Suprapubic skin (tissue), 4 donors: ENCODE results near the gene KRT78. TPM values are rescaled to one million over a fixed set of nuclear protein-coding genes. Genes with fewer than 3 reads are reported as not detected.
A peak's percentile ranks its signal among the peaks of the same experiment; 100 is the strongest.

Source experiments
- DNase-seq, 2 donors: peaks; one replicate each; pipeline ENCODE4 v3.0.0-alpha.2; 2019; ENCODE audit warnings: low spot score in 2 of 2
- H3K27ac ChIP-seq: fragments of 200-600 bp; sonication (generic); one replicate; pipeline ENCODE4 v1.5.1; 2019
- H3K27me3 ChIP-seq: fragments of 200-600 bp; sonication (generic); one replicate; pipeline ENCODE4 v1.5.1; 2019
- H3K36me3 ChIP-seq: fragments of 200-600 bp; sonication (generic); one replicate; pipeline ENCODE4 v1.5.1; 2019
- H3K4me1 ChIP-seq: fragments of 200-600 bp; sonication (generic); one replicate; pipeline ENCODE4 v1.5.1; 2019
- H3K4me3 ChIP-seq: fragments of 200-600 bp; sonication (generic); one replicate; pipeline ENCODE4 v1.5.1; 2019; ENCODE audit warnings: mild to moderate bottlenecking
- H3K9me3 ChIP-seq: fragments of 200-600 bp; sonication (generic); one replicate; pipeline ENCODE4 v1.5.1; 2019
- CTCF ChIP-seq, 2 donors: fragments of 200-600 bp in 1 of 2; fragments of 450-650 bp in 1 of 2; sonication (generic) in 1 of 2; IDR thresholded peaks; one replicate each; pipeline ENCODE4 v1.5.1; 2016 to 2019; ENCODE audit warnings: antibody characterized with exemption in 2 of 2, mild to moderate bottlenecking in 1 of 2, moderate library complexity in 1 of 2
- EP300 ChIP-seq: sonication (generic); formaldehyde crosslinking; IDR thresholded peaks from one replicate; pipeline ENCODE4 v1.6.1; 2017; ENCODE audit warnings: antibody characterized with exemption
- POLR2A ChIP-seq, 2 donors: fragments of 450-650 bp; IDR thresholded peaks; one replicate each; pipeline ENCODE4 v1.6.1; 2017; ENCODE audit warnings: antibody characterized with exemption in 2 of 2, mild to moderate bottlenecking in 2 of 2, moderate library complexity in 2 of 2
- POLR2AphosphoS5 ChIP-seq, 3 donors: sonication (generic); formaldehyde crosslinking; IDR thresholded peaks; one replicate each; pipeline ENCODE4 v1.6.1; 2017; ENCODE audit warnings: antibody characterized with exemption in 3 of 3
- WGBS: methylation state at CpG from one replicate; pipeline ENCODE4 v1.1.5; 2018; 5-methylcytosine and 5-hydroxymethylcytosine counted together
- total RNA-seq, 4 donors: library from RNA; depleted of rRNA; stranded (reverse); fragments of >200 nt; gene quantifications; one replicate each; pipeline ENCODE4 v1.1.0, GENCODE V29; 2016

The KRT78 gene
- total RNA-seq, 4 donors from 2014 or later, result 48.9 to 115 (median 80.0) TPM

DNA sequence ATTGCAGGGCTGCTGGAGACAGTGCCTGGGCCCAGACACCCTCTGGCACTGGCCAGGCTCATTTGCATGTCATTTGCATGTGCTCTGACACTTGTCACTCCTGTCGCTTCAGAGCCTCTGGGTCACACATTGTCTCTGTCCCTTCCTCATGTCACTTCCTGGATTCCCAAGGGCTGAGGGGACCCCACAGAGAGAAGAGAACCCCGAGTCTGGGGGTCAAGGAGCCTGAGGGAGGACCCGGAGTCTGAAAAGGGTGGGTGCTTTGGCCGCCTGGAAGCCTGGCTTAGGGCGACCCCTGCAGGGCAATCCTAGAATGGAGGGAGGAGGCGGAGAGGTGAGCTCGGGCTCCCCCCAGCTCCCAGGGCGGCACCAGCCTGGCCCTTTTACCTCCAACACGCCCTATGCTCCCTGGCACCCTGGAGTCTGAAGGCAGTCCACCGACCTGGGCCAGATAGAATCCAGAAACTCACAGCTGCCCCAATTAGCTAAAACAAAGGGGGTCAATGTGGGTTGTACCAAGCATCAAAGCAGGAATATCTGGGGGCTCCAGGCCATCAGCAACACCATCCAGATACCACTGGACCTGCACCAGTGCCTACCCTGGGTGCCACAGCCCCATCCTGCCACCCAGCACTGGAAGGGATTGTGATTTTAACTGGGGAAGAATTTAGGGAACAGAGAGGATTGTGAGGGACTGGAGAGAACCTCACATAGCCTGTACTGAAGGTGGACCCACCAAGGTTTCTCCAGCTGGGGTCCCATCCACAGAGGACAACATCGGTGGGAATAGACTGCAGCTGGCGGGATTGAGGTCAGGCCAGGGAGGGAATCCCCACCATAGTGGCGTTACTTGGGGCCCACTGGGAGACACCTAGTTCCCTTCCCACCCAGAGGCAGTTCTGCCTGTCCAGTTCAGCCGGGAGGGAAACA, 21.8 kb upstream of the KRT78 start:
- Histone ChIP-seq H3K9me3 (no peaks in the 10 kb centered on the region), H3K36me3 (no peaks in the 10 kb centered on the region), H3K27ac (peak overlapping the region; percentile 99), H3K27me3 (no peaks in the 10 kb centered on the region), H3K4me3 (no peak overlapping the region), H3K4me1 (peaks cover 95% of the 10 kb centered on the region)
- 21% methylated on average over 7 of the region's 14 CpGs for WGBS
- peak; percentile 60 to 78 for TF ChIP-seq CTCF (IDR thresholded peaks at IDR 0.05)
- no peak for TF ChIP-seq EP300
- DNase-seq, result peak in 1 of 2 donors; percentile 84

- Histone ChIP-seq H3K4me1 (peaks cover 74% of the 10 kb centered on the region), H3K27me3 (no peaks in the 10 kb centered on the region), H3K9me3 (no peaks in the 10 kb centered on the region), H3K36me3 (no peaks in the 10 kb centered on the region), H3K4me3 (no peak overlapping the region), H3K27ac (peak overlapping the region; percentile 99)
- peak in 1 of 2 donors; percentile 89 for DNase-seq
- TF ChIP-seq EP300 (no peak), CTCF (IDR thresholded peaks at IDR 0.05) (no peak), POLR2AphosphoS5 (IDR thresholded peaks at IDR 0.05) (no peak), POLR2A (IDR thresholded peaks at IDR 0.05) (no peak)
- WGBS, result 15% methylated on average over 9 of the region's 9 CpGs
These were observed 18.8 kb upstream of the KRT78 start for GRCh38 chr12:52867642-52868041.

- DNase-seq, result no peak
- no peak overlapping the region for H3K4me3 ChIP-seq
- H3K27ac ChIP-seq, result peak overlapping the region; percentile 99
- no peaks in the 10 kb centered on the region for H3K36me3 ChIP-seq
- no peak for TF ChIP-seq CTCF (IDR thresholded peaks at IDR 0.05)
- no peak for TF ChIP-seq POLR2A (IDR thresholded peaks at IDR 0.05)
- no peak for TF ChIP-seq POLR2AphosphoS5 (IDR thresholded peaks at IDR 0.05)
- TF ChIP-seq EP300, result no peak
- no peaks in the 10 kb centered on the region for H3K27me3 ChIP-seq
- WGBS, result 58% methylated on average over 5 of the region's 5 CpGs
- H3K4me1 ChIP-seq, result peaks cover 74% of the 10 kb centered on the region
- H3K9me3 ChIP-seq, result no peaks in the 10 kb centered on the region
These were observed 18.4 kb upstream of the KRT78 start for GRCh38 chr12:52867152-52867551.

DNA sequence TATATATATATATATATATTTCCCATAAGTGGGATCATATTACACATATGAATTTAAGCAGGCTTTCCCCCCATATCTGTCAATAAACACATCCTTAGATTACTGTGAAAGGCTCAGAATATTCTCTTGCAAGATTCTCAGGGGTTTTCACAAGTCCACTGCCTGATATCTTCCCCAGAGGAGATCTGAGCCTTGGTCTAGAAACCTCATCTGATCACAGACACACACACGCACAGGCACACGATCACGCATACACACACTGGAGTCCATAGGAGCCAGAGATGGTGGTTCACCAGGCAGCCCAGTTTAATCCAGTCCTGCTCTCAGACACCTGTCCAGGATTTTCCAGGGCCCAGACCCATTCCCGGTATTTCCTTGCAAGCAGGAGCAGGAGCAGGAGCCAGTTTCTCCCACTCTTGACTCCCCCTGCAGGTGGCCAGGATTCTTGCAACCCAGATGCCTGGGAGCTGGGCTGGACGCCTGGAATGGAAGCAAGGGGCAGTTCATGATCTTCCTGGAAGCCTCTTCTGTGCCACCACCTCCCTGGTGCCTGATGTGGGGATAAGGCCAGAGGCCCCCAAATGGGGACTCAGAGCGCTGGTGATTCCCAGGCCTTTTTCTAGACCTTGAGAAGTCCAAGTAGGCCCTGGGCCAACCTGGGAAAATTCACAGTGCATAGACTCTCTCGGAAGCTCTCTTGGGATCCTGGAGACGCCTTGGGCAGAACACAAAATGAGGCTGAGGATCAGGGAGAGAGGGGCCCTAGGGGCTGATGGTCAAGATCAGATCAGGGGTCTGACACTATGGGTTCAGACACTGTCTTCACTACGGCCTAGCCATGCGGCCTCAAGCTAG, 16.5 kb upstream of the KRT78 start:
- no peak overlapping the region for H3K4me3 ChIP-seq
- DNase-seq, result no peak

More for the DNA sequence above, 16.5 kb upstream of the KRT78 start:
- Histone ChIP-seq H3K4me1 (peaks cover 73% of the 10 kb centered on the region), H3K36me3 (no peaks in the 10 kb centered on the region), H3K27me3 (no peaks in the 10 kb centered on the region), H3K9me3 (no peaks in the 10 kb centered on the region), H3K27ac (peak overlapping the region; percentile 99)
- WGBS, result 49% methylated on average over 10 of the region's 10 CpGs
- TF ChIP-seq EP300, result no peak
- TF ChIP-seq POLR2AphosphoS5 (IDR thresholded peaks at IDR 0.05), result no peak
- peak; percentile 49 to 81 for TF ChIP-seq CTCF (IDR thresholded peaks at IDR 0.05)
- TF ChIP-seq POLR2A (IDR thresholded peaks at IDR 0.05), result no peak
